ACHN (cell line): Measurements from ENCODE around the gene TMEM132E.

Experiments used
- DNase-seq: peaks from one replicate; pipeline ENCODE4 v3.0.0-alpha.2; 2015
- in situ Hi-C: cut with HindIII; loops from 2 replicates; pipeline ENCODE4 v1.10.0; 2017; ENCODE audit warnings: low sequenced_read_pairs, low pct_ligation_motif_present, low pct_unique_long_range_greater_than_20kb

The TMEM132E gene

GRCh38 chr17:34586346-34586846 is 7.0 kb downstream of the TMEM132E start:
- in situ Hi-C loops, result no loop called here
- no peak for DNase-seq

- no peak for DNase-seq
- in situ Hi-C loops, result no loop called here
Measured at GRCh38 chr17:34588266-34588665, 8.9 kb downstream of the TMEM132E start.

- in situ Hi-C loops, result no loop called here
- DNase-seq, result no peak
Measured at GRCh38 chr17:34589120-34589965, 10.0 kb downstream of the TMEM132E start.

- no peak for DNase-seq
- in situ Hi-C loops, result no loop called here
Measured at GRCh38 chr17:34592002-34592401, 12.6 kb downstream of the TMEM132E start.

GRCh38 chr17:34596920-34597319 is 17.5 kb downstream of the TMEM132E start:
- DNase-seq, result no peak
- in situ Hi-C loops, result no loop called here

- in situ Hi-C loops, result no loop called here
- DNase-seq, result no peak
Measured at GRCh38 chr17:34598161-34598776, 18.9 kb downstream of the TMEM132E start.

- in situ Hi-C loops, result no loop called here
Measured at GRCh38 chr17:34601416-34601815, 22.0 kb downstream of the TMEM132E start.

GRCh38 chr17:34603974-34604373 is 24.6 kb downstream of the TMEM132E start:
- in situ Hi-C loops, result no loop called here
- DNase-seq, result no peak

More at GRCh38 chr17:34601416-34601815, 22.0 kb downstream of the TMEM132E start:
- no peak for DNase-seq

GRCh38 chr17:34606763-34607162 is 27.4 kb downstream of the TMEM132E start:
- in situ Hi-C loops, result no loop called here
- DNase-seq, result no peak

GRCh38 chr17:34607917-34608316 is 28.5 kb downstream of the TMEM132E start:
- no peak for DNase-seq

GRCh38 chr17:34609210-34609609 is 29.8 kb downstream of the TMEM132E start:
- no peak for DNase-seq
- in situ Hi-C loops, result no loop called here

More at GRCh38 chr17:34607917-34608316, 28.5 kb downstream of the TMEM132E start:
- in situ Hi-C loops, result no loop called here

GRCh38 chr17:34610039-34610438 is 30.7 kb downstream of the TMEM132E start:
- in situ Hi-C loops, result no loop called here
- DNase-seq, result no peak

- in situ Hi-C loops, result no loop called here
Measured at GRCh38 chr17:34610506-34610905, 31.1 kb downstream of the TMEM132E start.

GRCh38 chr17:34613064-34614019 is 34.0 kb downstream of the TMEM132E start:
- in situ Hi-C loops, result no loop called here
- no peak for DNase-seq

More at GRCh38 chr17:34610506-34610905, 31.1 kb downstream of the TMEM132E start:
- DNase-seq, result no peak

- no peak for DNase-seq
Measured at GRCh38 chr17:34614698-34615097, 35.3 kb downstream of the TMEM132E start.

GRCh38 chr17:34615326-34615725 is 35.9 kb downstream of the TMEM132E start:
- DNase-seq, result no peak
- in situ Hi-C loops, result no loop called here

More at GRCh38 chr17:34614698-34615097, 35.3 kb downstream of the TMEM132E start:
- in situ Hi-C loops, result no loop called here

GRCh38 chr17:34616148-34616547 is 36.8 kb downstream of the TMEM132E start:
- DNase-seq, result no peak
- in situ Hi-C loops, result no loop called here

GRCh38 chr17:34617398-34617797 is 38.0 kb downstream of the TMEM132E start:
- no peak for DNase-seq
- in situ Hi-C loops, result no loop called here
